Non-pigmented ciliary epithelial cell (primary cell): ENCODE measurements around the gene FBXO34.
A peak's percentile ranks its signal among the peaks of the same experiment; 100 is the strongest.

Source experiments
- DNase-seq: peaks from one replicate; pipeline ENCODE4 v3.0.0-alpha.2; 2010; ENCODE audit warnings: low read depth

FBXO34 gene, protein sequence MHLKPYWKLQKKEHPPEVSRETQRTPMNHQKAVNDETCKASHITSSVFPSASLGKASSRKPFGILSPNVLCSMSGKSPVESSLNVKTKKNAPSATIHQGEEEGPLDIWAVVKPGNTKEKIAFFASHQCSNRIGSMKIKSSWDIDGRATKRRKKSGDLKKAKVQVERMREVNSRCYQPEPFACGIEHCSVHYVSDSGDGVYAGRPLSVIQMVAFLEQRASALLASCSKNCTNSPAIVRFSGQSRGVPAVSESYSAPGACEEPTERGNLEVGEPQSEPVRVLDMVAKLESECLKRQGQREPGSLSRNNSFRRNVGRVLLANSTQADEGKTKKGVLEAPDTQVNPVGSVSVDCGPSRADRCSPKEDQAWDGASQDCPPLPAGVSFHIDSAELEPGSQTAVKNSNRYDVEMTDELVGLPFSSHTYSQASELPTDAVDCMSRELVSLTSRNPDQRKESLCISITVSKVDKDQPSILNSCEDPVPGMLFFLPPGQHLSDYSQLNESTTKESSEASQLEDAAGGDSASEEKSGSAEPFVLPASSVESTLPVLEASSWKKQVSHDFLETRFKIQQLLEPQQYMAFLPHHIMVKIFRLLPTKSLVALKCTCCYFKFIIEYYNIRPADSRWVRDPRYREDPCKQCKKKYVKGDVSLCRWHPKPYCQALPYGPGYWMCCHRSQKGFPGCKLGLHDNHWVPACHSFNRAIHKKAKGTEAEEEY

DNA sequence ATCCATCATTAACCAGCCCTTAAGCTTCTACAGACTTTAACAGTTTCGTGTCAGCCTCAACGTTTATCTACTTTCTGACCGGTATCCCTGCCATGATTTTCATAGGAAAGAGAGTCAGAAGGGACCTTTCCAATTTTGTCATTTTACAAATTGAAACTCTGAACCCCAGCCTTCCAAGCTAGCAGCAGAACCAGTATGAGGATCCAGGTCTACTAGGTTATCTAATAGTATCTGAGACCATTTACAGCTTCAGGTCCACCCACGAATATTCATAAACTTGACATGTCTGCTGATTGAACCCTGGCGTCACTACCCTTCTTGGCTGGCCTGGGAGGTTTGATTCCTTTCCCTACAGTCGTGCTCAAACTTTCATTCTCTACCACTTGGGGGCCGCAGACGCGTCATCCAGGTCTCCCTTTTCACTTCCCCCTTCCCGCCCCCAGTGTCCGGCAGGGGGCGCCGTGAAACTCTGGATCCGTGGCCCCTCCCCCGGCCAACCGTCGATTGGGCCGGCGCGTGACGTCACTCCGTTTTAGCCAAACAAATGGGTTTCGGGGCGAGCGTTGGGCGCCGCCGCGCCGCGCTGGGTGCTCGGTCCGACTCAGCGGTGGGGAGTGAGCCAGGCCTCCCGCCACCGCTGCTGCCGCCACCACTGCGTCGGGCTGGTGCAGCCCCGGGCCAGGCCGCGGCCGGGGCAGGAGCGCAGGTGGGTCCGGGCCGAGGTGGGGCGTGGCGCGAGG, at the start of gene FBXO34:
TSS of gene FBXO34 (plus strand) at position 590 of the 740 bp plus-strand sequence. CDS start 78,970 bp downstream, outside the sequence.
- DNase-seq = peak; percentile 73

DNA sequence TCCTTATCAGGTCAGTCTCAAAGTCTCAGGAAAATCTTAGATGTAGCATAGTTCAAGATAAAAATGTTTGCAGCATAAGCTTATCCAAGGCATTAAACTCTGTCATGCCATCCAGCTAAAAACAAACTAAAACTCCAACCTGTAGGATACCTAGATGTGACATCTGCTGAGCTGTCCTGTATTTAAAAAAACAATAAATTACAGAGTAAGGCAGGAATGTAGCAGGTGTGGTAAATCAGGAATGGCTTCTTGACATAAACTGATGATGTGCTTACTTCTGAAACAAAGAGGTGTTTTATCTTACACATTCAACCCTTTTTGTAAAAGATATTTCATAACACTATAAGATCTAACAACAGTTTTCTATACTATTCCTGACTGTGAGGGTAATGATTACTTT, 49.3 kb upstream of the FBXO34 start:
- DNase-seq = no peak

DNA sequence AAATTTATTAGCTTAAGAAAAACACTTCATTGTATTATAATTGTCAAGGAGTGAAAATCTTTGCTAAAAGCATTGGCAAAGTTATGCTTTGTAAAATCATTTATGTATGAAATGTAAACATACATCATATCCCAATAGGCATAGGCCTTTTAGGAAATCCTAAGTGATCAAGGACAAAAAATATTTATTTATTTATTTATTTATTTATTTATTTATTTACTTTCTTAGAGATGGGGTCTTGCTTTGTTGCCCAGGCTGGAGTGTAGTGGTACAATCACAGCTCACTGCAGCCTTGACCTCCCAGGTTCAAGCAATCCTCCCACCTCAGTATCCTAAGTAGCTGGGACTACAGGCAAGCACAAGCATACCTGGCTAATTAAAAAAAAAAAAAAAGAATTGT, 47.9 kb upstream of the FBXO34 start:
- no peak for DNase-seq

DNA sequence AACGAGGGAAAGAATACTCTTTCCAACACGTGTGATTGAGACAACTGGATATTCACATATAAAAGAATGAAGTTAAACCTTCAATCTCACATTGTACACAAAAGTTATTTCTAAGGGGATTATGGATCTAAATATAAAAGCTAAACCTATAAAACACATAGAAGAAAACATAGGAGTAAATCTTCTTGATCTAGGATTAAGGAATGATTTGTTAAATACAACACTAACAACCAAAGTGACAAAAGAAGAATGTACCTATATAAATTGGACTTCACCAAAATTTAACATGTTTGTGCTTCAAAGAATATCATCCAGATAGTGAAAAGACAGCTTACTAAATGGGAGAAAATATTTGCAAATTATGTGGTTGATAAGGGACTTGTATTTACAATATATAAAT, 43.0 kb upstream of the FBXO34 start:
- no peak for DNase-seq

DNA sequence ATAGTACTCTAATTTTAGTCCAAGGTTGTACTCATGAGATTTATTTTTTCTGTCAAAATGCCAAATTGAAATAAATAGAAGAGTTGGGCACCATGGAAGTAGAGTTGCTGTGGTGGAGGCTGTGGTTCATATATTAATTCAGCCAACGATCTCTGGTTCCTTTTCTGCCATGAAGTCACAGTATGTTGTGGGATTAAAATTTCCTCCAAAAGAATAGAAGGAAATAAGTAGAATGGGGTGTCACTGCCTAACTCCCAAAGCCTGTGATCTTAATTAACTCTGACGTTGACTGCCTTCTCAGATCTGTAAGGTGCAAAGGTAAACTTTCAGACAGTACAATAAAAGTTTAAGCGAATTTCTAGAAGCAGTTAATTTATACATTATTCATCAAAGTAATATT, 37.6 kb upstream of the FBXO34 start:
- no peak for DNase-seq

DNA sequence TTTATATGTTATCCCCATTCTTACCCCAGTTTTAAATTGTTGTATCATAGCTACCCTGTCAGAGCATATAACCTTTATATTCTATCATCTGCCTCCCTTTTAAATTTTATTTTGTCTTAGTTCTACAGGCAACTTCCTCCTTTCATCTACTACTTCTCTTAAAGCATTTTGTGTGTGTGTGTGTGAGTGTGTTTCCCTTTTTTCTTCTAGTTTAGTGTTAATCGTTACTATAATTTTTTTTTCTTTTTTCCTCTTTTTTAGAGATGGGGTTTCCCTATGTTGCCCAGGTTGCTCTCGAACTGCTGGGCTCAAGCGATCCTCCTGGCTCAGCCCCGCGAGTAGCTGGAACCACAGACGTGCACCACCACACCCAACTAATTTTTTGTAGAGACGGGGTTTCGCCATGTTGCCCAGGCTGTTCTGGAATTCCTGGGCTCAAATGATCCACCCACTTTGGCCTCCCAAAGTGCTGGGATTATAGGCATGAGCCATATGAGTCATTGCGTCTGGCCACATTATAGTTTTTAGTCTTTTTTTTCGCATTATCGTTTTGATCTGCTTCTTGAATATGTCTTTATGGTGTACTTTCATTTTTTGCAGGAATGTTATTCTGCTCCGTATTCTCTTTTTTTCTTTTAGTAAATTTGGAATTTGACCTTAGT, 33.1 kb upstream of the FBXO34 start:
- DNase-seq = no peak

DNA sequence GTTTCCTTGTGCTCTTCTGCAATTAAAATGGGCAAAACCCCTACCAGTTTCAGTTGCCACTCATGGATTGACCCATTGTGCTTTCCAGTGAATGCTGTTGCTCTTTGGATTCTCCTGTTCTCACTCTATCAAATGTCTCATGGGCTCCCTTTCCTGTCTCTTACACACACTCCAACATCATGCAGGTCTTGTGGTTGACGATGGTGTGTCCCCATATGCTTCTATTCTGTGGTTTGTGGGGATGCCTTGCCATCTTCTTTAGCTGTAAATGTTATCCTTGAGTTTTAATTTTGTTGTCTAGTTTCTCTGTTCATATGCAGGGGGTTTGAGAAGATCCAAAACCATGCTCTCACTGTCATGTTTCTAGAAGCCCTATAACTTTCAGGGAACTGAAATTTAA, 31.9 kb upstream of the FBXO34 start:
- no peak for DNase-seq

DNA sequence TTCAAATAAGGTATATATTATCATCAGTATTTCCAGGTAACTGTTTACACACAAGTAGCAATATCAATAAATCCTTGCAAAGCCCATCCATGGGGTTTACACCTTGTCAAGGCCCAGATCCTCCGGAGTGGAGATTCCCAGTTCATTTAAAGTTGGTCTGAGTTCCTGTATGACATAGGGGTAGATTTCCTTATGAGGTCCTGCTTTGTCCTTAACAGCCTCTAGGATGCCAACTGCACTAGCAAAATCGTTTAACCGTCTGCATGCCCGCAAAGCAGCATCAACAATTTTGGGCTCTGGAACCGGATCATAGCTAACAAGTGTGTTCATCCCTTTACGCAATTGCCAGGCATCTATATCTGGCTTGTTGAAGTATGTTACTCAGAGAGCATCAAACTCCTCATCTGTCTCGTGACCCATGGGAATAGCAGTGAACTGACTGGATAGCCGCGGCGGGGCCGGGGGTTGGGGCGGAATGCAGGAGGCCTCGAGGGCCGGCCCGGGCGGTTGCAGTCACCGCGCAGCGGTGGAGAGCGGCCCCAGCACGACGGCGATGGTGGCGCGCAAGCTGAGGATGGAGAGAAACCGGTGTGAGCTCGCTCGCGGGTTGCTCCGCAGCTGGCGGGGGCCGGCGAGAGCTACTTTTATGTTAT, 30.6 kb upstream of the FBXO34 start:
- no peak for DNase-seq

DNA sequence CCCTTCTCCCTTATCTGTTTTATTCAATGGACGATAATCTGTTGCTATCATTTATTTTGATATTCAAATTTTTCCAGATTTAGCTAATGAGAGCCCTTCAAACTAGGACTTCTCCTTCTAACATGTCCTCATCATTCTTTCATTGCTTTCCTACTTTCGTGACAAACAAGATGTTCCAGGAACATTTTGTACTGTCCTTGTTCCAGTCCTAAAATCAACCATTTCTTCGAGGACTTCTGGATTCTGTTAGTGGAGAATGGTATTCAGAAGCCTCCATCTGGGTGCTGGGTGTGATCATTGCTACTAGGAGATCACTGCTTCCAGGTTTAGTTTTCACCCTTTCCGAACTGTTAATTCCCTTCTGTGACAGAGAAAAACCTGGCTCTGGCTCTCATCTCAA, 29.5 kb upstream of the FBXO34 start:
- no peak for DNase-seq

DNA sequence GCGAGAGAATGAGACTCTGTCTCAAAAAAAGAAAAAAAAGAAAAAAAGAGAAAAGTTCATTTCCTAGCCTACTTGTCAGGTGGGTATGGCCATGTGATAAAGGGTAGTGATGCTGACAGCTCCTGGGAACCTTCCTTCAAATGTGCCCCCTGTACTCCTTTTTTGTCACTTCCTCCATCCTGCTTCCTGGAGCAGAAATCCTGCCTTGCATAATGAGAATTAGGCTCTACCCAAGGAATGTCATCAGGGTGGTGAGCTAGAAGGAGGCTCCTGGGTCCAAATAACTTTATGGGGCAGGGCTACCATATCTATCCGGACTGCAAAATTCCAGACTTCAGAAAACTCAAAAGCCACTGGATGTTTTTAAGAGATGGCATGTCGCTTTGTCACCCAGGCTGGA, 27.8 kb upstream of the FBXO34 start:
- DNase-seq = no peak

DNA sequence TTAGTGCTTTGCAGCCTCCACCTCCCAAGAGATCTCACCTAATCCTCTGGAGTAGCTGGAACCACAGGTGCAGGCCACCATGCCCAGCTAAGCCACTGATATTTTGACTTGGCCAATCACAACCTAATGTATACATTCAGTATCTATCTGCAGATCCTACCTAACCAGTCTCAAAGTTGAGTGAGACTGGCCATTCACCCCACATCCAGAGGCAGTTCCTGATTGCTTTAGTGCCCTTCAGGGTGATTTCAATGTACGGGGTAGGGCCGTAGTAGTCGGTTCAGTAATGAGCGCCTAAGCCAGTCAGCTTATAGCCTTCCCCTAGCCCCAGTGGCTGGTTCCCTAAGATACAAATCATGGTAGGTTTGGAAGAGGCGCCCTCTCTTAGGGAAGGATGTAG, 27.4 kb upstream of the FBXO34 start:
- DNase-seq = no peak

DNA sequence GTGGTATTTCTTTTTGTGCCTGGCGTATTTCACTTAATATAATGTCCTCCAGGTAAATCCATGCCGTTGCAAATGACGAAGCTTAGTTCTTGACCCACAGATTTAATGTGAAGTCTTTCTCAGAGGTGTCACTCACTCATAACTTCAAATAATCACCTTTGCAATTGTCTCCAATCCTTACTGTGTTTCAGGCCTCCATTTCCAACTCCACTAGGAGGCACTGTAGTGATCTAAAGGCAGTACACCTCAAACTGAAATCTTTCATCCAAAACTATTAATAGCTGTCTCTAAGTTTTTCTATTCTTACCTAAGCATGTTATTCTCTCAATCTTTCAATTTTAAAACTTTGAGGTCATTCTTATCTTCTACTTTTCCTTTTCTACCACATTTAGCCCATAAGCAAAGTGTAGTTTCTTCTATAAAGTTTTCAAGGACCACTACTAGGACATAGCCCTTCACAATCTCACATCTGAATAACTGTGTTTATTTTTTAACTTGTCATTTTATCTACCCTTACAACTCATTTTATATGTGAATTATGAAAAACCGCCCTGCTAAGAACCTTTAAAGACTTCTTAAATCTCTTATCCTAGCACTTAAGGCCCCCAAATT, 25.5 kb upstream of the FBXO34 start:
- DNase-seq = no peak

DNA sequence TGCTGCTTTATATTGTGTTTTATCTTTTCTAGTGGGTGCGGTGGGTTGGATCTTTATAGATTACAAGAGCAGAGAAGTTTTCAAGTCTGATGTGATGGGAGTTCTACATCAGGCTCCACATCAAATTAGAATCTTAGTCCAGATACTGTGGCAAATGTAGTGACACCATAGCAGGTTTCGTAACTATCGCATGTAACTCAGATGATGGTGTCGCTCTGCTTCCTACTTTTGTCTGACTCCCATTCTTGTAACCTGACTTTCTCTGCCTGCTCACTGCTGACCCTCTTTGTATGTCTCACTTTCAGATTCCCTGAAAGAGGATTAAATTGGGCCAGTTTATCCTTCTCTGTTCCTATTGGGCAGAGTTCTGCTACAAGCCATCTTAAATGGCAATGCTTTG, 22.8 kb upstream of the FBXO34 start:
- DNase-seq = no peak

DNA sequence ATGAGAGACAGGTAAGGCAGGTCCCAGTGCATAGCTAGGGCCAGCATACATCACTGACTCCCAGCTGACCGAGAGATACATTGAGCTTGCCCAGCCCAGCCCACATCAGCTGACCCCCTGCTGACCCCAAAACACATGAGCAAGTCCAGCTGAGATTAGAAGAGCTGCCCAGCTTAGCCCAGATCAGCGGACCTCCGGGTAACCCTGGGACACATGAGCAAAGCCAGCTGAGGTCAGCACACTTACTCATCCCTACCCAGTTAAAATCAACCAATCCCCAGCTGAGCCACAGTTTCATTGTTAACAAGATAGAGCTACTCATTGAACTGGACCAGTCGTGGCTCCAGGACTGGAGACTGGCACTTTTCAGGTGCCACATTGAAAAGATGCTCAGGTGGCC, 21.8 kb upstream of the FBXO34 start:
- no peak for DNase-seq

DNA sequence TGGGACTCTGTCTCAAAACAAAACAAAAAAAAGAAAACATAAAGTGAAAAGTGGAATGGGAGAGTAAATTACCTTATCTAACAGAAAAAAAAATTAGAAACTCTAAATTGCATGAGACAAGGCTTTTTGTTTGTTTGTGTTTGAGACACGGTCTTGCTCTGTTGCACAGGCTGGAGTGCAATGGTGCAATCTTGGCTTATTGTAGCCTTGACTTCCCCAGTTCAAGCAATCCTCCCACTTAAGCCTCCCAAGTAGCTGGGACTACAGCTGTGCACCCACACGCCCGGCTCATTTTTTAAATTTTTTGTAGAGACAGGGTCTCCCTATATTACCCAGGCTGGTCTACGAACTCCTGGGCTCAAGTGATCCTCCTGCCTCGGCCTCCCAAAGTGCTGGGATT, 17.9 kb upstream of the FBXO34 start:
- DNase-seq = no peak

DNA sequence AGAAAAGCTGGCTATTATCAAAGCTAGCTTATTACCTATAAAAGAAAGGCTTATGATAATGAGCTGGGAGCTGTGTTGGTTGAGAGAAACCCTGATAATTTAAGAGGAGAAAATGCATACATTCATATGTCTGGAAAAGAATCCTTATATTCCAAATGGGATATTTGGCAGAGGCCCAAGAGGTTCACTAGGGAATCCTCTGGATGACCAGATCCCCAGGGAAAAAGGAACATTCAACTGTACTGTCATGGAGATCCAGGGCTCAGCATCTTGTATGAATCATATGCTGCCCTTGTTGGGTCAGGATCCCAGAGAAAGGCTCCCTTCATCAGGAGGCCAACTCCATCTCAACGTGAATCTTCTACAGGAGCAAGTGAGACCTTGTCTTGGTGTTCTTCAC, 16.6 kb upstream of the FBXO34 start:
- no peak for DNase-seq

DNA sequence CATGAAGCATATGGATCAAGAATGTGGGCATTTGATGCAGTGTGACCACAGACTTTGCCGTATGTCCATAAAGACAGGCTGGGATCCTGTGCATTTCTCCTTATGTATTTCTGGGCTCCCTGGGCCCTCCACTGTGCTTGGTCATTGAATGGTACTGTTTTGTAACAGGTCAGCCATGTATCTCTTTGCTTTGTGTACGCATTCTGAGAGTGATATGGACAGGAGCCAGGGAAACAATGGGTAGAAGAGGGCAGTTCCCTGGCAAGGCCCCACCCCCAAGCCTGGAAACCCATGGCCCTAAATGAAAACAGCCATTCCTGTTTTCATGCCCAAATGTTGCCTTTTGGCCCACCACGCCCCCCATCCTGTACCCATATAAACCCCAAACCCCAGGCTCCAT, 15.2 kb upstream of the FBXO34 start:
- no peak for DNase-seq

DNA sequence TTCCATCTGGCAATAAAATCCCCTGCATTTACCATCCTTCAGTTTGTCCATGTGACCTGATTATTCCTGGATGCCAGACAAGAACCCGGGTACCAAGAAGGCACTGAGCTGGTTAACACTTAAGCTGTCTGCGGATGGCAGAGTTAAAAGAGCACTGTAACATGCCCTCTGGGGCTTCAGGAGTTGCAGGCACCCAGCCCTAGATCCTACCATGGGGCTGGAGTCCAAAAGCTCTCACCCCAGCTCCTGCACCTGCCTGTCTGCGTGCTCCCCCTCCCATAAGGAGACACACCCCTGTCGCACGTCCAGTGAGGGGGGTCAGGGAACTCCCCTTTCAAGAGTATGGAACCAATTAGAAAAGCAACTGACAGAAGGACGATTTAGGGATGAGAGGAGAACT, 14.6 kb upstream of the FBXO34 start:
- DNase-seq = no peak

DNA sequence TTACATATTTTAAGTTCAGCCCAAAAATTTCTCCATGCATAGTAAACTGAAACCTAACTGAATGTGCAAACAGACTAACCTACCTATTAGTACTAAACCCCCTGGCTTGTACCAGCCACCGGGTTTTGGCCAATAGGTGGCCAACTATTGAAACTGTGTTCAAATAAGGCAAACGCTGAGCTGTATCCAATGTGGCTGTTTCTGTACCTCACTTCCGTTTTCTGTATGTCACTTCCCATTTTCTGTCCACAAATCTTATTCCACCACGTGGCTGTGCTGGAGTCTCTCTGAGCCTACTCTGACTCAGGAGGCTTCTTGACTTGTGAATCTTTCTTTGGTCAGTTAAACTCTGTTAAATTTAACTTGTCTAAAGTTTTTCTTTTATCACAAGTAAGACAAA, 6.0 kb upstream of the FBXO34 start:
- no peak for DNase-seq

DNA sequence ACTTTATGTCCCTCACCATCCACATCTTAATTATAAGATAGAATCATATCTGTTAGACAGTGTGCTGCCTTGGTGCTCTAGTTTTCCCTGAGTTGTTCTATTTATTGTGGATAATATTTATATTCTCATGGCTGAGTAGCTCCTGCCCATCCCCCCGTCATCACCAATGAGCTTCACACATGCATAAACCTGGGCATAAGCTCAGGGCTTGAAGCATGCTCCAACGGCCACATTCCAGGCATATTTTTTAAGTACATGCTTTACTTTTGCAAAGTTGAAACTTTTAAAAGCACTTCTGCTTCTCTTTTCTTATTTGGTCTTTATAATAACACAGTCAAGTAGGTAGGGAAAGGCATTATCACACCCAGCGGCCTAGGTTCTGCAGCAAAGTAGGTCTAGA, 3.4 kb upstream of the FBXO34 start:
- DNase-seq = no peak

DNA sequence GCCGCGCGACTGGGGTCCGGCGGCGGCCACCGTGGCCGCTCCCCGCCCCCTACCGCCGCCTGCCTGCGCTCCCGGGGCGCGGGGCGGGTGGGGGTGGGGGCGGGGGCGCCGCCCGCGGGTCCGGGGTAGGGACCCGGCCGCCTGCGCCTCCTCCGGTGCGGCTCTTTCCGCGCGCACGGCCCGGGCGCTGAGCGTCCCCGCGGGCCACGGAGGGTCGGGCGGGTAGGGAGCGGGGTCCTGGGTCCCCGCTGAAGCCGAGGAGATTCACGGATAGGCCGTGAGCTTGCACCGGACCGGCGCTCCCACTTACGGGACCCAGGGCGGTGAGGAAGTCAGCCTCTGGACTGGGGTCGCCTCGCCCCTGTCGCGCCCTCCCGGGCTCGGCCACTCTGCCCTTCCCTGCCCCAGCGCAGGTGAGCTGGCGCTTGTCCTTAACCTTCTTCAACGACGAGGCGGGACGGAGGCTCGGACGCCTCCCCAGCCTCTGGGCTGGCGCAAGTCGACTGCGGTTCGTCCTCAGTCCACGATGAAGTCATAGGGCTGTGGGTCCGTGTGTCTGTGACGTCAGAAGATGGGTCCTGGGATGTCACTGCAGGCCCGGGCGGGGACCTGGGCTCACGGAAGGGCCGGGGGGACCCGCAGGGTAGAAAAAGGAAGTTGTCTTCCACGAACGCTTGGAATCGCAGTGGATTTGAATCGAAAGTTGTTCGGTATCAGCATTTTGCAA, 514 bp downstream of the FBXO34 start:
- no peak for DNase-seq
